Measurements from ENCODE around the gene VEPH1. TPM values are rescaled to one million over a fixed set of nuclear protein-coding genes. Genes with fewer than 3 reads are reported as not detected.

The VEPH1 gene
- total and polyA plus RNA-seq, 9 of the 15 experiments (the other 6 are each of a cell fraction or from before 2014, with no cell fraction given) = 4.5 to 15.6 (median 5.8) TPM

GRCh38 chr3:157541506-157542236 is 38.5 kb upstream of the VEPH1 start:
- Histone ChIP-seq H3K9me1 (ENCODE audit: control insufficient read depth, insufficient read depth, low read length) (no peaks in the 10 kb centered on the region), H4K20me1 (replicated peaks; ENCODE audit: control insufficient read depth, insufficient read depth, low read length) (no peaks in the 10 kb centered on the region), H3K27ac (ENCODE audit: extremely low read depth, low read depth, low read length) (no peak overlapping the region), H3K27me3 (ENCODE audit: control insufficient read depth in 2 of 2, insufficient read depth in 2 of 2, low read length in 2 of 2) (no peaks in the 10 kb centered on the region), H3K4me1 (replicated peaks in 1 of 2; ENCODE audit: control insufficient read depth in 2 of 2, insufficient read depth in 2 of 2, low read length in 2 of 2) (no peaks in the 10 kb centered on the region; a peak in 2 of 5 replicates), H3K4me3 (no peak overlapping the region), H3K4me2 (ENCODE audit: insufficient read depth, low read length) (no peak overlapping the region), H3K9ac (ENCODE audit: insufficient read depth in 1 of 2, low read depth in 2 of 2, low read length in 2 of 2) (no peak overlapping the region), H3K36me3 (ENCODE audit: control insufficient read depth, insufficient read depth, low read length) (no peaks in the 10 kb centered on the region), H3K9me3 (replicated peaks; ENCODE audit: control insufficient read depth, insufficient read depth, low read depth, low read length) (0 out of 2 replicates have a peak, but pooled peaks cover 2% of the 10 kb centered on the region), H3K79me2 (ENCODE audit: control insufficient read depth, insufficient read depth, low read length) (no peaks in the 10 kb centered on the region), H2AFZ (ENCODE audit: low read depth, low read length) (no peak overlapping the region)
- 26% methylated on average over 6 of the region's 6 CpGs for WGBS (ENCODE audit: insufficient coverage, low coverage, missing lambda C conversion rate)
- ATAC-seq (no peak), FAIRE-seq (no peak), DNase-seq (ENCODE audit: extremely low read depth in 1 of 4, low spot score in 3 of 4) (no peak)
- ChIA-PET POLR2A (interaction anchor here (1.6 kb wide), 1 partner anchor 9 kb away, joined by 4 read pairs; no protein-coding TSS in a partner anchor), CTCF (ENCODE audit: low intra/inter-chr PET ratio) (no interaction called here)
- in situ Hi-C loops (cut with MboI) (no loop called here), intact Hi-C loops (cut with micrococcal nuclease) (no loop called here)
- TF ChIP-seq RBM25 (IDR thresholded peaks at IDR 0.05; ENCODE audit: low read depth, low read length, severe bottlenecking) = peak; percentile 39
- no peak for TF ChIP-seq KDM2B (CRISPR knock-in tag; IDR thresholded peaks at IDR 0.05)
- no TSS peak for BruUV-seq (replicated peaks)

- ChIA-PET POLR2A (no interaction called here), CTCF (ENCODE audit: low intra/inter-chr PET ratio) (no interaction called here)
- TF ChIP-seq, protein P1, sequence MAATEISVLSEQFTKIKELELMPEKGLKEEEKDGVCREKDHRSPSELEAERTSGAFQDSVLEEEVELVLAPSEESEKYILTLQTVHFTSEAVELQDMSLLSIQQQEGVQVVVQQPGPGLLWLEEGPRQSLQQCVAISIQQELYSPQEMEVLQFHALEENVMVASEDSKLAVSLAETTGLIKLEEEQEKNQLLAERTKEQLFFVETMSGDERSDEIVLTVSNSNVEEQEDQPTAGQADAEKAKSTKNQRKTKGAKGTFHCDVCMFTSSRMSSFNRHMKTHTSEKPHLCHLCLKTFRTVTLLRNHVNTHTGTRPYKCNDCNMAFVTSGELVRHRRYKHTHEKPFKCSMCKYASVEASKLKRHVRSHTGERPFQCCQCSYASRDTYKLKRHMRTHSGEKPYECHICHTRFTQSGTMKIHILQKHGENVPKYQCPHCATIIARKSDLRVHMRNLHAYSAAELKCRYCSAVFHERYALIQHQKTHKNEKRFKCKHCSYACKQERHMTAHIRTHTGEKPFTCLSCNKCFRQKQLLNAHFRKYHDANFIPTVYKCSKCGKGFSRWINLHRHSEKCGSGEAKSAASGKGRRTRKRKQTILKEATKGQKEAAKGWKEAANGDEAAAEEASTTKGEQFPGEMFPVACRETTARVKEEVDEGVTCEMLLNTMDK (IDR thresholded peaks at IDR 0.05; ENCODE audit: borderline replicate concordance, insufficient read depth, low read depth, low read length, poor library complexity, severe bottlenecking) = no peak
- TF ChIP-seq NFIC (IDR thresholded peaks at IDR 0.05) (no peak), BACH1 (tag; IDR thresholded peaks at IDR 0.05) (no peak), RBM15 (IDR thresholded peaks at IDR 0.05; ENCODE audit: insufficient read depth, low read length) (no peak), SNAPC5 (CRISPR knock-in tag; IDR thresholded peaks at IDR 0.05) (no peak), ETS2 (tag; IDR thresholded peaks at IDR 0.05; ENCODE audit: borderline replicate concordance, poor library complexity, severe bottlenecking) (no peak), SRSF3 (IDR thresholded peaks at IDR 0.05; ENCODE audit: insufficient read depth, low read length) (no peak), POU5F1 (IDR thresholded peaks at IDR 0.05; ENCODE audit: borderline replicate concordance, low read depth, low read length, partially characterized antibody) (no peak), ZNF184 (CRISPR knock-in tag; IDR thresholded peaks at IDR 0.05) (no peak)
These were observed 37.4 kb upstream of the VEPH1 start for GRCh38 chr3:157540656-157541055.

More at GRCh38 chr3:157540656-157541055, 37.4 kb upstream of the VEPH1 start:
- no peaks in the 10 kb centered on the region for H3K9me1 ChIP-seq (ENCODE audit: control insufficient read depth, insufficient read depth, low read length)
- H3K4me1 ChIP-seq (replicated peaks in 1 of 2; ENCODE audit: control insufficient read depth in 2 of 2, insufficient read depth in 2 of 2, low read length in 2 of 2) = no peaks in the 10 kb centered on the region; a peak in 2 of 5 replicates
- WGBS (ENCODE audit: insufficient coverage, low coverage, missing lambda C conversion rate) = 5% methylated on average over 3 of the region's 3 CpGs
- no peak overlapping the region for H3K9ac ChIP-seq (ENCODE audit: insufficient read depth in 1 of 2, low read depth in 2 of 2, low read length in 2 of 2)
- H3K4me3 ChIP-seq = no peak overlapping the region
- H3K27ac ChIP-seq (ENCODE audit: extremely low read depth, low read depth, low read length) = no peak overlapping the region
- H3K79me2 ChIP-seq (ENCODE audit: control insufficient read depth, insufficient read depth, low read length) = no peaks in the 10 kb centered on the region
- H3K9me3 ChIP-seq (replicated peaks; ENCODE audit: control insufficient read depth, insufficient read depth, low read depth, low read length) = 0 out of 2 replicates have a peak, but pooled peaks cover 2% of the 10 kb centered on the region
- no peaks in the 10 kb centered on the region for H4K20me1 ChIP-seq (replicated peaks; ENCODE audit: control insufficient read depth, insufficient read depth, low read length)
- FAIRE-seq (no peak), DNase-seq (ENCODE audit: extremely low read depth in 1 of 4, low spot score in 3 of 4) (no peak), ATAC-seq (no peak)
- no TSS peak for BruUV-seq (replicated peaks)
- in situ Hi-C loops (cut with MboI) = no loop called here
- intact Hi-C loops (cut with micrococcal nuclease) = no loop called here
- no peak overlapping the region for H3K4me2 ChIP-seq (ENCODE audit: insufficient read depth, low read length)
- H3K27me3 ChIP-seq (ENCODE audit: control insufficient read depth in 2 of 2, insufficient read depth in 2 of 2, low read length in 2 of 2) = no peaks in the 10 kb centered on the region
- H2AFZ ChIP-seq (ENCODE audit: low read depth, low read length) = no peak overlapping the region
- H3K36me3 ChIP-seq (ENCODE audit: control insufficient read depth, insufficient read depth, low read length) = no peaks in the 10 kb centered on the region
